Activated T-cell treated with anti-CD3 and anti-CD28 coated beads for 48 hours (primary cell): ENCODE measurements around the gene ZFY.

ENCODE experiments used
- DNase-seq: peaks from one replicate; pipeline ENCODE4 v3.0.0-alpha.2; 2020; ENCODE audit warnings: low read depth

Gene ZFY

DNA sequence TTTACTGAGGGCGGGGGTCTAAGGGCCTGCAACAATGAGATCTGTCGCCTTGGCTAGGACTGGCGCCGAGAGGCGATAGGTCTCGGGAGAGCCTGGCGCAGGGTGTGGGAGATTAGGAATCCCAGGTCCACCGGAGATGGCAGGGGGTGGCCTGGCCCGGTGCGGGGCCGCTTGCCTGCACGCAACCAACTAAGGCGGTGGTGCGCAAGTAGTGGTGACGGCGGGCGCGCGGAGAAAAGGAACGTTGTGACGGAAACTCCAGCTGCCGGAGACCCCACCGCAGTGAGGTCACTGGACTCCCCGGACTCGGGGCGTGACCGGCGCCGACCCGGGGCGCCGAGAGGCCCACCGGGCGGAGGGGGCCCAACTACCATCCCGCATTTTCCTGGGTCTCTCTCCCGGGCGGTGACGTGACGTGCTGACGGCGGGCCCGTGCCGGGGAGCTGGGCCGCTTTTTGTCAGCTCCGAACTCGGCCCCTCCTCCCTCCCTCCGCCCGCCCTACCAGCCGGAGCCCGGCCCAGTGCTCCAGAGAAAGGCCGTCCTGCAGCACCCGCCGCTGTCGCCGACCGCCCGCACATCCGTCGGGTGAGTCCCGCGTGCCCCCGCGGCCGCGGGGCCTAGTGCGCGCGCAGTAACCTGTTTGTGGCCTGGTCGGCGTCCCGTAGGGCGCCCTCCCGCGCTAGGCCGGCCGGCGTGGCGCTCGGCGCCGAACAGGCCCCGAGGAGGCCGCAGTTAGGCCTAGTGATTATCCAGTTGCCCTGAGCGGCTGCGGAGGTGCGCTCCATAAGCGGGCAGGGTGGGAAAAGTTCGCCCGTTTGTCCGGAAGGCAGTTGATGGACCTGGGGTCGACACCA, at the start of gene ZFY:
ZFY (plus strand) TSS at position 521 of the 855 bp plus-strand sequence. CDS start 18,556 bp downstream, outside the sequence.
- DNase-seq: peak; percentile 56

DNA sequence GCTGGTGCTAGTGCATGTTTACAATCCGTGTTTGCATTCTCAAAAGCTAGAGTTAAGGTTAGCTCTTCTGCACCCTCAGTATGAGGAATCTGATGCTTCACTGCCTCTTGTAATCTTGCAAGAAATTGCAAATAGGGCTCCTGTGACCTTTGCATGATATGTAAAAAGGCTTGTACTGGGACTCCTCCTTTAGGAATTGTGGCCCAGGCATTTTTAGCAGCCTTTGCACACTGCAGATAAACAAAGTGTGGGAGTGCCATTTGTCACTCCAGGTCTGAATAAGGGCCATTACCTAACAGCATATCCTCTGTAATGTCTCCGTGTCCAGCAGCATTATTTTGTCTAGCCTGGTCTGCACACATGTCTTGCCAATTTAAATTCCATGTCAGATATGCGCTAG, 49.3 kb upstream of the ZFY start:
- DNase-seq: no peak

DNA sequence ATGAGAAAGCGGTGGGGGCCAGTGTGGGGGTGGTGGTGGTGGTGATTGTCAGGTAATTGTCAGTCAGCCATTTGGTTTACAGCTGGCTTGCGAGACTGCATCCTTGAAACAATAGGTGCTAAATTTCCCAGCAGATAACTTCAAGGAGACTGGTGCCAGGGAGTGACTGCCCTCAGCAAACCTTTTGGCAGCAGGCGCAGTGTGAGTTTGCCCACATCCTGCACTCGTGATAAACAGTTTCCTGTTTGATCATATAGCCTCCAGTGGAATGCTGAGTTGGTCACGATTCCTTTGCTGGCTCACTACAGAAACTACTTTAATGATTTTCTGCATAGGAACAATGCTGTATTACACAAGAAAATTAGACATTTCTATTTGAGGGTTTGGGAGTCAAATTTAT, 47.8 kb upstream of the ZFY start:
- no peak for DNase-seq

DNA sequence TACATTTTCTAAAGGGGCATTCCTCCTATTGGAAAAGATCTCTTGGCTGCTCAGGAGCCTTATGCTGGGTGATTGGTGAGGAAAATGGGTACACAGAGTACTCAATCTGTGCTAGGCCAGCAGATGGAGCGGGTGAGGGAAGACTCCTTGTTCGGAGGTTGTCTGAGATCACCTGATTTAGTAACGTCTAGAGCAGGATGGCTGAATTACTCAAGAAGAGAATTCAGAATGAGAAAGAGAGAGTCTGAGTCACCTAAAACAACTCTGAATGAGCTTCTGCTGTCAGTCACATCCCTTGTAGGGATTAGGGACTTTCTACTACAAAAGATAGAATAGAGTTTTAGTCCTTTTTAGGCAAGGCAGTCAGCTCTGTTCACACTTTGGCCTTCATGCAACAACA, 47.2 kb upstream of the ZFY start:
- DNase-seq: no peak

DNA sequence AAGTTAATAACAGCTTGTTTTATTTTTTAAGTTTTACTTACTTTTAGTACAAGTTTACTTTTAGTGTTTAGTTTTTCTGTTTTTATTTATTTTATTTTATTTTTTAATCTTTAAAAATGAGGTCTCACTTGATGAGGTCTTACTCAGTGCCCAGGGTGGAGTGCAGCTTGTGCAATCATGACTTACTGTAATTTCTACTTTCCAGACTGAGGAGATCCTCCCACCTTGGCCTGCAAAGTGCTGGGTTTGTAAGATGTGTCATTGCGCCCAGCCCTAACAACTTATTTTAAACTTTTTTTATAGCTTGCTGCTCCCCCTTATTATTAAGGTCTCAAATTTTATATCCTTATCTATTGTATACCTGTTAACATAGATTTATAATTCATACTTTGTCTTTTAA, 41.7 kb upstream of the ZFY start:
- DNase-seq: no peak

DNA sequence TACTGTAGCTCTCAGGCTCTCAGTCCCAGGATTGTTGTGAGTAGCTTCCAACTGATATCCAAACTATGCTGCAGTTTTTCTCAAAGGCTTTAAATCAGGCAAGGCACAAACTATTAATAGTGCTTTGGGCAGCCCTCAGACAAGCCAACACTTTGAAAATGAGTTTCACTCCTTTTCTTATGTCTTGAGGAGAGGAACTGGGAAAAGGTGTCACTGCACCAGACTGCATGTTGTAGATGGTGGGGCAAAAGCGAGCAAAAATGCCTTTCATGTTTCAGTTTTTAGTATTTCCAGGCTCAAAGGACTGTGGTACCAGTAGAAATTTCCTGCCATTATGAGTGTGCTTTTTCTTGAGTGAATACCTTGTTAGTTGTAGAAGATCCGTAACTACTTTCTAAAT, 39.1 kb upstream of the ZFY start:
- DNase-seq: no peak

DNA sequence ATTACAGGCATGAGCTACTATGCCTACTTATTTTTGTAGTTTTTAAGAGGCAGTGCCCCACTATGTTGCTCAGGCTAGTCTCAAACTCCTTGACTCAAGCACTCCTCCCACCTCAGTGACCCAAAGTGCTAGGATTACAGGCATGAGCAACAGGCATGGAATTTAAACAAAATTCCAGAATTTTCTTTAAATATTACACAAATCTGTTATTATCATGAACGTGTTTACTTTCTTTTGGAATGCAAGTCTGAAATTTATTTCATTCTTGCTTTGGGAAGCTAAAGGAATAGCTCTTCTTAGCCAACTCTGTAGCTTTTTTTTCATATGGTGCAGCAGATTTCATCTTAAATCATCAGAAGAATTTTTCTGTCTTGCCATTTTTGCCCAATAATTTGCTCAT, 27.8 kb upstream of the ZFY start:
- DNase-seq: no peak

DNA sequence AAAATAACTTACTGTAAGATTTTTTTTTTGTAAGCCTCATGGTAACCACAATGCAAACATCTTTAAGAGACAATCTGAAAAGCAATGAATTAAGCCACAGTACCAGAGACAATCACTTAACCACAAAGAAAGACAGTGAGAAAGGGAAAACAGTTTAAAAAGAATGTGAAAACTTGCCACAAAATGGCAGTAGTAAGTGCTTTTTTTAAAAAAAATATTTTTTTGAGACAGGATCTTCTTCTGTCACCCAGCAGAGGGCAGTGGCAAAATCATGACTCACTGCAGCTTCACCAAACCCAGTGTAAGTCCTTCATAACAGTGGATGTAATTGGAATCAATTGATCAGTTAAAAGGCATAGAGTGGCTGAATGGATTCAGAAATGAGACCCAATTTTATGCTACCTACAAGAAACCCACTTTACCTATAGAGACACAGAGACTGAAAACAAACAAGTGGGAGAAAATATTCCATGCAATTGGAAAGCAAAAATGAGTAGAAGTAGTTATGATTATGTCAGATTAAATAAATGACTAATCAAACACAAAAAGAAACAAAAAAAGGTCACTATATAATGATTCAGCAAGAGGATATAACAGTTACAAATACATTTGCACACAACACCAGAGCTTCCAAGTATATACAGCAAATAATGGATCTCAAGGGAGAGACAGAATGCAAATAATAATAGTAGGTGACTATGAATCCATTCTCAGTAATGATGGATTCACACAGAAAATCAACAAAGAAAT, 21.9 kb upstream of the ZFY start:
- DNase-seq: peak; percentile 6

DNA sequence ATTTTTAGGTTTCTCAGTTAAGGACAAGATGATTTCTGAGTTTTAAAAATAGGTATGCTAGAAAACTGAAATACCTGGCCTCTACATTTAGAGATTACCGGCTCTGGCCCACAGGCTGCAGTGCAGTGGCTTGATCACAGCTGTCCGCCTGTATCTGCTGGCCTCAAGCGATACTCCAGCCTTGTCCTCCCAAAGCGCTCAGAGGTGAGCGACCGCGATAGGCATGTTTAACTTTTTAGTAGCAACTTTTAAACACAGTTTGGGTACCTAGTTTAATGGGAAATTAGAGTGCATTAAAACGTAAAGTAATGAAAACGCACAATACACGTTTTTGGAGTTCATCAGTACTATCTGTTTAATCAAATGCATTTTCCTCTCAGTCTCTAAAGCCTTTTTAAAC, 1.1 kb upstream of the ZFY start:
- DNase-seq: no peak

DNA sequence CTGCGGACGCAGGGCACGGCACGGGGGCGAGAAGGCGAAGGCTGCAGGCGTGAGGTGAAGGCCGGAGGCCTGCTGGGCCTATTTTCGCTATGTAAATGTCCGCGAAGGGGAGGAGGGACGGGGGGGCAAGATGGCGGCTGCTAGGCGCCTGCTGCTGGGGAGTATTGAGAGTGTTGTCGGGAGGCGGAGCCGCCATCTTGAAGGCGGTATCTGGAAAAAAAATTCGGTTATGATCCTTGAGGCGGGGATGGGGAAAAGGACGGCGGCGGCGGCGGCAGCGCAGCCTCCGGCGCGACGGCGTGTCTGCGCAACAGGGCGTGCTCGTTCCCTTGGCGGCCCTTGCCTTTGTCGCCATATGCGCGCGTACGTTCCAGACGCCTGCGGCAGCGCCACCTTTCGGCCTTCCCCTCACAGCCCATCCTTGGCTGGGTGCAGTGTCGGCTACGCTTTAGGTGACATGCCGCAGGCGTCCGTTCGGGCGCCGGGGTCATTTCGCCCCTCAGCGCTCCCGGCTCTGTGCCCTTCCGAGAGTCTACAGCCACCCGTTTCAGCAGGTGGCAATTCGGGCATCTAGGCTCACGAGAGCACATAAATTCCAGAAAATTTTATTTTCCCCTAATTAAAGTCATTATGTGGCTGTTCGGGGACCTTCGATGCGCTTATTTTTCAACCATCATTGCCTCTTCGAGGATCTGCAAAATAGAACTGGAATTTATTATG, 695 bp downstream of the ZFY start:
- peak; percentile 79 for DNase-seq

DNA sequence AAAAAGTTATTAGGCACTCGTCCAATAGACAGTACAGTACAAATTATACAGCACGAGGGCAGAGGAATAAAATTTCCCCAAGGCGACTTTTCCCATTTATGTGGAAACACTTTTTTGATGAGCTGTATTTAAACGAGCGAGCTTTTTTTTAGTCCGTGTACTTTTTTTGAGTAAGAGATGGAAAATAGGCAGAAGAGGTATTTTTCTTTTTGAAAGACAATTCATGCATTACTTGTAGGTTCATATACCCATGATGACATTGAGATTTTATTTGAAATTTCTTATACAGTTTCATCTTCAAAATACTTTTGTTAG, 1.2 kb downstream of the ZFY start:
- DNase-seq: no peak

DNA sequence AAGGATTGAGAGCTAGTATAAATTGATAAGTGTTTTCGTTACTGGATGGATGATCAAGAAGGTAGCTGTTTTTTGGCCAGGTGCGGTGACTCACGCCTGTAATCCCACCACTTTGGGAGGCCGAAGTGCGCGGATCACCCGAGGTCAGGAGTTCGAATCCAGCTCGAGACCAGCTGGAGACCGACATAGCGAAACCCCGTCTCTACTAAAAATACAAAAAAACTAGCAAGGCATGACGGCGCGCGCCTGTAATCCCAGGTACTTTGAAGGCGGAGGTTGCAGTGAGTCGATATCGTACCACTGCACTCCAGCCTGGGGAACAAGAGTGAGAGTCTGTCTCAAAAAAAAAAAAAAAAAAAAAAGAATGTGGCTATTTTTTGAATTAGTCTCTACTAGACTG, 2.0 kb downstream of the ZFY start:
- no peak for DNase-seq

DNA sequence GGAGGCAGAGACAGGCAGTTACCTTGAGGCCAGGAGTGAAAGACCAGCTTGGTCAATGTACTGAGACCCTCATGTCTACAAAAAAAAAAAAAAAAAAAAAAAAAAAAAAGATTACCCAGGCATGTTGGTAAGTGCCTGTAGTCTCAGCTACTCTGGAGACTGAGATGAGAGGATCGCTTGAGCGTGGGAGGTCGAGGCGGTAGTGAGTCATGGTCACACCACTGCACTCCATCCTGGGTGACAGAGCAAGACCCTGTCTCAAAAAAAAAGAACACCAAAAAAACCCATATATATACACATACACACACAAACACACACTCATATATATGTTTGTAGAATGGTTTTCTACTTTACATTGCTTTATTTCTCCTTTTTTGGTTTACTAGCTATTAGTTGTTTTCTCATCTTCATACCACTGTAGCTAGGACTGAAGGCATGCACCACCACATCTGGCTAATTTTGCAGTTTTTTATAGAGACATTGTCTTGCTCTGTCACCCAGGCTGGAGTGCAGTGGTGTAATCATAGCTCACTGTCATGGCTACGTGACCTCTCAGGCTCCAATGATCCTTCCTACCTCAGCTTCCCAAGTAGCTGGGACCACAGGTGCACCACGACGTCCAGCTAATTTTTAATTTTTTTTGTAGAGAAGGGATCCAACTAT, 14.5 kb downstream of the ZFY start:
- no peak for DNase-seq

DNA sequence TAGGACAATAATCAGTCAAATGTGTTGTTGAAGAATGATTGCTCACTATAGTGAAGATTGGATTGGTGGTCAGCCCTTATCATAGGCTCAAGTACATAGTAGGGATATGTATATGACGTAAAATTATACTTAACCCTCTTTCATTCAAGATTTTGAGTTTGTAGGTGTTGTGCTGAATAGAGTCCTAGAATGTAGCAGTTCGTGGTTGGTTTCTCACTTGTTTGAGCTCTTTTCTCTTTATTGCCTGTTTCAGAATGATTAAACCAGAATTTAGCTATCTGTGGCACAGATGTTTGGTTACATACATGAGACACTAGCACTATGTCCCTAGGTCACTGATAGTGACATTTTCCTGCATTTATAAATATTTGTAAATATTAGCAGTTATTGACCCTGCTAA, 15.5 kb downstream of the ZFY start:
- no peak for DNase-seq

DNA sequence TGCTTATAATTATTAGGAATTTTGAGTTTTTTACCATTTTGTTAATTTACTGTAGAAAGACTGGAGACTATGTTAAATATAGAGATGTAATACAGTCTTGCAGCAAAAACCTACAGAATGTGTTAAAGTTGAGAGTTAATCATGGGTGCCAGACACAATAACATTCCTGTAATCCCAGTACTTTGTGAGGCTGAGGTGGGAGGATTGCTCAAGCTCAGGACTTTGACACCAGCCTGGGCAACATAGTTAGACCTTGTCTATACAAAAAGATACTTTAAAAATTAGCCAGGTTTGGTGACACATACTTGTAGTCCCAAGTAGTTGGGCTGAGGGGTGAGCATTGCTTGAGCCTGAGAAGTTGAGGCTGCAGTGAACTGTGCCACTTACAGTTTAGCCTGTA, 17.7 kb downstream of the ZFY start:
- DNase-seq: no peak

DNA sequence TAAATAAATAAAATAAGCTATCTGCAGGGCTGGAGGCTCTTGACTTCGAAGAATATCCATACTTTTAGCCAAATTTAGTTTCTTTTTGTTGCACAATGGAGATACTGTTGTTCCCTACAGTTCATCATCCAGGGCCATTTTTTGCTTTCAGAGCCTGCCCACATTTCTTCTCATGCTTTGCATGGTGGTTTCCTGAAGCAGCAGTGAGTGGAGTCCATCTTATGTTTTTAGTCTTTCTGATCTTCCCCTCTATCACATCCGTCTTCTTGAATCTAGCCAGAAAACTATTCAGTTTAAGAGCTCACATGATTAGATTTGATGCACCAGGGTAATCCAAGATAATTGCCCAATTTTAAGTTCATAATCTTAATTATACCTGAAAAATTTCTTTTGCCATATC, 19.6 kb downstream of the ZFY start:
- DNase-seq: no peak

DNA sequence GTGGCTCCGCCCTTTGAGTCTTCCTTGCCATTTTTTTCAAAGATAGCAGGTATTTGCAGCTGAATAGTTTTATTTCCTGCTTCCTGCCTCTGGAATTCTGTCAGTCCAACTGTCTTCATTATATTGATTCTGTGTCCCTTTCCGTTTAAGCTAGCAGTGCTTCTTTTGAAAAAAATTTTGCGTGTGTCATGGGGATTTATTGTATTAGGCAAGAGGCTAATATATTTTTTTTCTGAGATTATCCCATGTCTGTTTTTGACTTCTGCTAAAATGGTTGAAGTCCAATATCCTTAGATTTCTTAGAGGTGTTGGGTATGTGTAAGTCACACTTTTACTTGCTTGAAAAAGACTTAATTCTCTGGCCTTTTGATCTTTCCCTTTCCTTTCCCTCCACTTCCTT, 20.4 kb downstream of the ZFY start:
- DNase-seq: no peak

DNA sequence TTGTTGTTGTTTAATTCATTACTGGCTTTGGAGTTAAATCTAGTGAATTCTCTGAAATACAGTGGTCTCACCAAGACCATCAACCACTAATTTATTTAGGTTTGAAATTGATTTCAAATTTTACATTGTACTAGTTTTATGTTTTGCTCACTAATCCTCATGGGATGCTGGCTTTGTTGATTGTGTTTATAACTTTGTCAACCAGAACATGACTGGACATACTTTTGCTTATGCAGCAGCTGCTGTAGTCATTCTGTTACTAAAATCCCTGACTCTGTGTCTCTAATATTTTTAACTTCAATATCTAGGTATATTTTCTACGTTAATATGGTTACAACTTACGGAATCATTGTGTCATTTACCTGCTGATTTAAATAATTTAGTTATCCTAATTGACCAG, 26.9 kb downstream of the ZFY start:
- no peak for DNase-seq

DNA sequence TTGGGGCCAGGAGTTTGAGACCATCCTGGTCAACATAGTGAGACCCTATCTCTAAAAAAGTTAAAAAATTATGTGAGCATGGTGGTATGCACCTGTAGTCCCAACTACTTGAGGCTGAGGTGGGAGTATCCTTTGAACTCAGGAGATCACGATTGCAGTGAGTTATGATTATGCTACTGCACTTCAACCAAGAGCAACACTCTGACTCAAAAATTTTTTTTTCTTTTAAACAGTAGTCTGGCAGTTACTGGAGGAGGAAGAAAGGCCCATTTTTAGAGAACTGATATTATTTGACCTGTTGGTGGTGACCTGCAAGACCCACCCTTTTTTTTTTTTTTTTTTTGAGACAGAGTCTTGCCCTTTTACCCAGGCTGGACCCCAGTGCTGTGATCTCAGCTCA, 29.6 kb downstream of the ZFY start:
- DNase-seq: no peak

DNA sequence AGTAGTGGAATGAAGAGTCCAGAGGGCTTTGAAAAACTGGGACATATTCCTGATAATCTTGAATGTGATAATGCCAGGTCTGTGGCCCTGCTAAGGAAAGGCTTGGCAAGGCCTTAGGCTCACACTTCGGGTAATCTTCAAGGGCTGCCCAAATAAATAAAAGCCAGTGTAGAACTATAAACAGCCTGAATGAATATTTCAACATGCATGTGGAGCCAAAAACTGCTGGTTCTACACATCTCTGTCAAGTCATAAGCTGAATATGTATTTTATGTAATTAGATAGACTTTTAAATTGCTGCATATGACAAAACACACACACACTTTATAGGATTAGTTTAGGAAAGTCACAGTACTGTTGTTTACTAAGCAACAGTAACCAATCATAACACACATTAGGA, 30.4 kb downstream of the ZFY start:
- DNase-seq: no peak

DNA sequence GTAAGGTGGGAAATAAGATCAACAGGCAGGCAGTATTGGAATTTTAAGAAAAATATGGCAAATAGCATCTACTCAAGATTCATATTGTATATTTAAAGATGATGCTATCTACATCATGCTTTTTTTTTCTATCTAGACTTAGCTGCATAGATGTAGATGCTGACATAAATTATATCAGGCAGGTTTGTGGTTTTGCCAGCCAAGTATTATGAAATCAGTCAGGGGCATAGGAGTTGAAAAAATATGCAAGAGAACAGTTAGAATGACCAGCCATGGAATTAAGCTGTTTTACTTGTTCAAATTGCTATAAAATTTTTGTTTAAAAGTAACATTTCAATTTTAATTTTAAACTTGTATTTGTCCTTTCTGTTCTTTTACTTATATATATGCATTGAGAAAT, 34.4 kb downstream of the ZFY start:
- no peak for DNase-seq

DNA sequence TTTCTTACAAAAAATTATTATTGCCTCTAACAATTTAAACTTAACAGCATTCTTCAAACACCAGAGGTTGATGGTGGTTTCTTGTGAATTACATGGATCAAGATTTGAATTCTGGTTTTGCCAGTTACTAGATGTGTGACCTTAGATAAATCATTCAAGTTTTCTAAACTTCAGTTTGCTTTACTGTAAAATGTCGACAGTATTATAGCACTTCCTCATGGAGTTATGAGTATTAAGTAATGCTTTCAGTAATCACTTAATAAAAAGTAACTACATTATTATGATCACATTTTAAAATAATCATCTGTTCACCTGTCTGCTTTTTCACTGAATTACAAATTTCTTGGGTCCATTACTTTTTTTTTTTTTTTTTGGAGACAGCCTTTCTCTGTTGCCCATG, 37.5 kb downstream of the ZFY start:
- DNase-seq: no peak
